GM12878 (cell line): ENCODE results near the gene HECTD2. TPM values are rescaled to one million over a fixed set of nuclear protein-coding genes. Genes with fewer than 3 reads are reported as not detected.

Experiments used
- ATAC-seq: fragments of 200-7000 bp; cut with Tn5 transposase; 3 replicates; pipeline ENCODE4 v1.9.1; 2020; ENCODE audit warnings: mild to moderate bottlenecking, moderate library complexity
- BruUV-seq: library from RNA; stranded (reverse); fragments of 400-500 nt; replicated peaks from 2 replicates; lab custom pipeline; 2021; lab: Mats Ljungman, UMichigan
- CTCF ChIA-PET: fragments of 300-600 bp; sonication (Branson Sonifier 250); formaldehyde crosslinking; extraction: SDS; loops from one replicate; lab custom pipeline; 2021; ENCODE audit warnings: inconsistent platforms; lab: Yijun Ruan, JAX
- POLR2A ChIA-PET: fragments of 350-600 bp; formaldehyde crosslinking; extraction: SDS; loops from one replicate; lab custom pipeline; 2021; ENCODE audit warnings: inconsistent platforms; lab: Charles Lee
- RAD21 ChIA-PET: fragments of 300-600 bp; sonication (Branson Sonifier 250); formaldehyde crosslinking; loops from one replicate; lab custom pipeline; 2023; ENCODE audit warnings: antibody characterized with exemption; ENCODE audit not compliant: unreplicated experiment; lab: Charles Lee
- SMC1A ChIA-PET: fragments of 300-600 bp; sonication (Branson Sonifier 250); formaldehyde crosslinking; loops from one replicate; lab custom pipeline; 2023; ENCODE audit not compliant: unreplicated experiment, uncharacterized antibody; lab: Charles Lee
- DNase-seq: peaks from one replicate; pipeline ENCODE4 v3.0.0-alpha.2; 2011; ENCODE audit warnings: low read depth, low spot score
- FAIRE-seq: peaks from 3 replicates; lab custom pipeline; 2011; peaks lifted over from hg19 to GRCh38; lab: Jason Lieb, UNC
- H2AFZ ChIP-seq: 2 replicates; pipeline ENCODE4 v1.6.0; 2011; ENCODE audit warnings: low read depth, low read length, control low read depth; ENCODE audit not compliant: control insufficient read depth
- H3K27ac ChIP-seq: 2 replicates; pipeline ENCODE4 v1.5.1; 2011; ENCODE audit warnings: control low read depth; ENCODE audit not compliant: control insufficient read depth, insufficient read depth
- H3K27me3 ChIP-seq, 2 experiments: replicated peaks in 1 of 2; 2 replicates each; pipeline versions ENCODE4 v1.6.0 to v1.6.1; 2011; ENCODE audit warnings: low read length in 1 of 2; ENCODE audit not compliant: control insufficient read depth in 2 of 2, insufficient read depth in 2 of 2
- H3K36me3 ChIP-seq, 2 experiments: 2 replicates each; pipeline ENCODE4 v1.5.1; 2011; ENCODE audit warnings: low read length in 1 of 2; ENCODE audit not compliant: control insufficient read depth in 2 of 2, insufficient read depth in 2 of 2
- H3K4me1 ChIP-seq: 2 replicates; pipeline ENCODE4 v1.6.1; 2011; ENCODE audit warnings: mild to moderate bottlenecking, low read length, moderate library complexity, mixed read lengths; ENCODE audit not compliant: control insufficient read depth, insufficient read depth
- H3K4me2 ChIP-seq: 2 replicates; pipeline ENCODE4 v1.6.0; 2011; ENCODE audit warnings: control low read depth; ENCODE audit not compliant: control insufficient read depth, insufficient read depth
- H3K4me3 ChIP-seq: fragments of 200-600 bp; sonication (generic); 2 replicates; pipeline ENCODE4 v1.5.1; 2016
- H3K79me2 ChIP-seq: 2 replicates; pipeline ENCODE4 v1.6.0; 2011; ENCODE audit warnings: low read length; ENCODE audit not compliant: control insufficient read depth, insufficient read depth
- H3K9ac ChIP-seq: 2 replicates; pipeline ENCODE4 v1.8.0; 2011; ENCODE audit warnings: low read length, control low read depth, mixed read lengths; ENCODE audit not compliant: control insufficient read depth, insufficient read depth
- H3K9me3 ChIP-seq: replicated peaks from 3 replicates; pipeline ENCODE4 v1.5.1; 2011; ENCODE audit warnings: mild to moderate bottlenecking, low read length; ENCODE audit not compliant: control insufficient read depth, insufficient read depth
- H4K20me1 ChIP-seq: 2 replicates; pipeline ENCODE4 v1.6.0; 2011; ENCODE audit not compliant: control insufficient read depth, insufficient read depth
- CHD4 ChIP-seq: fragments of 200-600 bp; sonication (generic); IDR thresholded peaks from 2 replicates; pipeline ENCODE4 v1.6.1; 2016; ENCODE audit warnings: mild to moderate bottlenecking
- CREB1 ChIP-seq: IDR thresholded peaks from 2 replicates; pipeline ENCODE4 v1.6.1; 2012; ENCODE audit warnings: low read depth, mild to moderate bottlenecking, inconsistent platforms
- CUX1 ChIP-seq: IDR thresholded peaks from 2 replicates; pipeline ENCODE4 v1.6.1; 2012; ENCODE audit warnings: improper control_type of control experiment, low read depth, low read length; ENCODE audit not compliant: insufficient replicate concordance
- ELK1 ChIP-seq: IDR thresholded peaks from 2 replicates; pipeline ENCODE4 v1.6.1; 2012; ENCODE audit warnings: low read depth, low read length, improper control_type of control experiment
- EP300 ChIP-seq, 2 experiments: fragments of 150-350 bp in 1 of 2; IDR thresholded peaks; 2 replicates each; pipeline ENCODE4 v1.6.1; 2011 to 2012; ENCODE audit warnings: low read depth in 2 of 2, low read length in 2 of 2, borderline replicate concordance in 1 of 2, improper control_type of control experiment in 1 of 2, inconsistent platforms in 1 of 2; ENCODE audit not compliant: control insufficient read depth in 1 of 2
- LARP7 ChIP-seq: fragments of 450-650 bp; IDR thresholded peaks from 2 replicates; pipeline ENCODE4 v1.6.1; 2017; ENCODE audit warnings: mild to moderate bottlenecking
- NFIC ChIP-seq: IDR thresholded peaks from 2 replicates; pipeline ENCODE4 v1.6.1; 2012; ENCODE audit warnings: low read depth, mild to moderate bottlenecking, inconsistent platforms, low read length, moderate library complexity
- SUZ12 ChIP-seq: fragments of 200-600 bp; sonication (generic); IDR thresholded peaks from one replicate; pipeline ENCODE4 v1.6.1; 2018; ENCODE audit warnings: antibody characterized with exemption, mild to moderate bottlenecking; ENCODE audit not compliant: unreplicated experiment
- WGBS: methylation state at CpG from one replicate; pipeline ENCODE4 v1.1.6; 2016; ENCODE audit warnings: low lambda C conversion rate; ENCODE audit not compliant: insufficient replicate concordance, insufficient coverage; ENCODE audit errors: missing lambda C conversion rate; 5-methylcytosine and 5-hydroxymethylcytosine counted together
- in situ Hi-C: fragments of 300-500 bp; cut with MboI; formaldehyde crosslinking; loops from 9 replicates; pipeline ENCODE4 v1.14.3; 2018; ENCODE audit warnings: mixed read lengths
- intact Hi-C: fragments of 100-400 bp; cut with micrococcal nuclease; formaldehyde crosslinking; loops from one replicate; pipeline ENCODE4 v1.14.2; 2022; ENCODE audit not compliant: unreplicated experiment
- polyA plus RNA-seq, 11 experiments: library from polyadenylated mRNA; depleted of rRNA in 4 of 11; unstranded in 6 of 11; stranded (reverse) in 5 of 11; fragments of >200 nt; fragmentation: Nextera tagmentation in 4 of 11; fragmentation: Illumina TruSeq in 1 of 11; extraction: Ambion mirVana in 4 of 11; extraction: Trizol in 1 of 11; gene quantifications; 1 replicate in 1 of 11; 2 replicates in 10 of 11; pipeline versions ENCODE4 v1.2.1 to v1.2.3, GENCODE V29; 2011 to 2016; ENCODE audit warnings: inconsistent platforms in 2 of 11, missing spikeins in 2 of 11, low read depth in 1 of 11
- total RNA-seq, 4 experiments: library from RNA; depleted of rRNA in 3 of 4; stranded (reverse); fragments of >200 nt in 3 of 4; fragmentation: Illumina TruSeq in 1 of 4; extraction: Trizol in 1 of 4; gene quantifications; 2 replicates each; pipeline versions ENCODE4 v1.2.1 to v1.2.3, GENCODE V29; 2013 to 2021
- TF ChIP-seq, protein P1 (sequence below): fragments of 450-650 bp; IDR thresholded peaks from 2 replicates; pipeline ENCODE4 v1.6.1; 2016; ENCODE audit warnings: mild to moderate bottlenecking, moderate library complexity, borderline replicate concordance

Gene HECTD2
- total and polyA plus RNA-seq, 10 of the 15 experiments (the other 5 are each of a cell fraction or from before 2014, with no cell fraction given): 0.87 to 3.0 (median 1.7) TPM

- WGBS: 32% methylated on average over 5 of the region's 5 CpGs
- BruUV-seq: no TSS peak
- TF ChIP-seq ELK1 (no peak), EP300 (IDR thresholded peaks at IDR 0.05; ENCODE audit: borderline replicate concordance in 1 of 2, control insufficient read depth in 1 of 2, low read depth in 2 of 2, low read length in 2 of 2) (no peak), CHD4 (no peak), SUZ12 (no peak), CREB1 (no peak), NFIC (no peak), LARP7 (no peak), CUX1 (no peak)
- TF ChIP-seq, protein P1, sequence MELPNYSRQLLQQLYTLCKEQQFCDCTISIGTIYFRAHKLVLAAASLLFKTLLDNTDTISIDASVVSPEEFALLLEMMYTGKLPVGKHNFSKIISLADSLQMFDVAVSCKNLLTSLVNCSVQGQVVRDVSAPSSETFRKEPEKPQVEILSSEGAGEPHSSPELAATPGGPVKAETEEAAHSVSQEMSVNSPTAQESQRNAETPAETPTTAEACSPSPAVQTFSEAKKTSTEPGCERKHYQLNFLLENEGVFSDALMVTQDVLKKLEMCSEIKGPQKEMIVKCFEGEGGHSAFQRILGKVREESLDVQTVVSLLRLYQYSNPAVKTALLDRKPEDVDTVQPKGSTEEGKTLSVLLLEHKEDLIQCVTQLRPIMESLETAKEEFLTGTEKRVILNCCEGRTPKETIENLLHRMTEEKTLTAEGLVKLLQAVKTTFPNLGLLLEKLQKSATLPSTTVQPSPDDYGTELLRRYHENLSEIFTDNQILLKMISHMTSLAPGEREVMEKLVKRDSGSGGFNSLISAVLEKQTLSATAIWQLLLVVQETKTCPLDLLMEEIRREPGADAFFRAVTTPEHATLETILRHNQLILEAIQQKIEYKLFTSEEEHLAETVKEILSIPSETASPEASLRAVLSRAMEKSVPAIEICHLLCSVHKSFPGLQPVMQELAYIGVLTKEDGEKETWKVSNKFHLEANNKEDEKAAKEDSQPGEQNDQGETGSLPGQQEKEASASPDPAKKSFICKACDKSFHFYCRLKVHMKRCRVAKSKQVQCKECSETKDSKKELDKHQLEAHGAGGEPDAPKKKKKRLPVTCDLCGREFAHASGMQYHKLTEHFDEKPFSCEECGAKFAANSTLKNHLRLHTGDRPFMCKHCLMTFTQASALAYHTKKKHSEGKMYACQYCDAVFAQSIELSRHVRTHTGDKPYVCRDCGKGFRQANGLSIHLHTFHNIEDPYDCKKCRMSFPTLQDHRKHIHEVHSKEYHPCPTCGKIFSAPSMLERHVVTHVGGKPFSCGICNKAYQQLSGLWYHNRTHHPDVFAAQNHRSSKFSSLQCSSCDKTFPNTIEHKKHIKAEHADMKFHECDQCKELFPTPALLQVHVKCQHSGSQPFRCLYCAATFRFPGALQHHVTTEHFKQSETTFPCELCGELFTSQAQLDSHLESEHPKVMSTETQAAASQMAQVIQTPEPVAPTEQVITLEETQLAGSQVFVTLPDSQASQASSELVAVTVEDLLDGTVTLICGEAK: no peak
Measured at GRCh38 chr10:91539930-91540329, 129.8 kb downstream of the HECTD2 start.

More at GRCh38 chr10:91539930-91540329, 129.8 kb downstream of the HECTD2 start:
- CTCF ChIA-PET: no interaction called here
- no peak overlapping the region for H3K9ac ChIP-seq
- no peak for ATAC-seq
- no peak overlapping the region for H3K27ac ChIP-seq
- in situ Hi-C loops: no loop called here
- RAD21 ChIA-PET: no interaction called here
- no peaks in the 10 kb centered on the region for H4K20me1 ChIP-seq
- FAIRE-seq: no peak
- no peak overlapping the region for H3K4me2 ChIP-seq
- POLR2A ChIA-PET: no interaction called here
- H3K9me3 ChIP-seq: no peaks in the 10 kb centered on the region
- no peaks in the 10 kb centered on the region for H3K79me2 ChIP-seq
- DNase-seq: no peak
- no peak overlapping the region for H2AFZ ChIP-seq
- intact Hi-C loops: no loop called here
- SMC1A ChIA-PET: interaction anchor here (0.5 kb wide), 1 partner anchor 39 kb away, joined by 3 read pairs; no protein-coding TSS in a partner anchor
- H3K27me3 ChIP-seq: no peaks in the 10 kb centered on the region; a peak in 1 of 4 replicates
- no peaks in the 10 kb centered on the region for H3K36me3 ChIP-seq
- H3K4me3 ChIP-seq: no peak overlapping the region
- peaks cover 5% of the 10 kb centered on the region; the same call in 1 of the 2 replicates for H3K4me1 ChIP-seq
